ENCODE results near the gene IER3. TPM values are rescaled to one million over a fixed set of nuclear protein-coding genes. Genes with fewer than 3 reads are reported as not detected.

IER3 gene
- total and polyA plus RNA-seq, 2 of the 13 experiments (the other 11 are each of a cell fraction or from before 2014, with no cell fraction given) = 51.1 to 131 TPM

GRCh38 chr6:30781743-30782424 is 37.5 kb upstream of the IER3 start (continued):
- TF ChIP-seq FOXO4 (CRISPR knock-in tag; conservative IDR thresholded peaks at IDR 0.05) = no peak
- TF ChIP-seq ZNF225 (CRISPR knock-in tag; IDR thresholded peaks at IDR 0.05) = peak; percentile 40; the same call in 1 of the 2 replicates
- TF ChIP-seq PRDM10 (CRISPR knock-in tag; IDR thresholded peaks at IDR 0.05; ENCODE audit: low read depth) = peak; percentile 89
- 0 out of 2 replicates have a peak, but pooled peaks have one; percentile 19 for TF ChIP-seq ZNF780A (CRISPR knock-in tag; IDR thresholded peaks at IDR 0.05)
- TF ChIP-seq NRL (CRISPR knock-in tag; IDR thresholded peaks at IDR 0.05; ENCODE audit: borderline replicate concordance) = no peak
- TF ChIP-seq ATRX (CRISPR knock-in tag; IDR thresholded peaks at IDR 0.05; ENCODE audit: borderline replicate concordance) = no peak
- TF ChIP-seq RBM39 (IDR thresholded peaks at IDR 0.05; ENCODE audit: low read depth, low read length, poor library complexity, severe bottlenecking) = no peak
- TF ChIP-seq ZBTB7A (CRISPR knock-in tag; IDR thresholded peaks at IDR 0.05) = no peak; the same call in 1 of the 2 replicates
- TF ChIP-seq FOXK1 (CRISPR knock-in tag; IDR thresholded peaks at IDR 0.05; ENCODE audit: borderline replicate concordance, low read depth) = peak; percentile 98
- no peak for TF ChIP-seq ZNF276 (CRISPR knock-in tag; IDR thresholded peaks at IDR 0.05; ENCODE audit: low read depth)
- TF ChIP-seq ZFP82 (CRISPR knock-in tag; IDR thresholded peaks at IDR 0.05; ENCODE audit: borderline replicate concordance) = no peak; the same call in 1 of the 2 replicates
- TF ChIP-seq NR2C2 (CRISPR knock-in tag; IDR thresholded peaks at IDR 0.05; ENCODE audit: borderline replicate concordance) = peak; percentile 67; the same call in 1 of the 2 replicates
- TF ChIP-seq PHF21A (CRISPR knock-in tag; IDR thresholded peaks at IDR 0.05) = peak; percentile 91
- TF ChIP-seq ZNF552 (CRISPR knock-in tag; IDR thresholded peaks at IDR 0.05; ENCODE audit: borderline replicate concordance) = peak; percentile 93
- no peak for TF ChIP-seq ZFAT (CRISPR knock-in tag; conservative IDR thresholded peaks at IDR 0.05)
- 0 out of 2 replicates have a peak, but pooled peaks have one; percentile 61 for TF ChIP-seq RFXAP (CRISPR knock-in tag; IDR thresholded peaks at IDR 0.05; ENCODE audit: borderline replicate concordance)
- TF ChIP-seq IKZF4 (CRISPR knock-in tag; IDR thresholded peaks at IDR 0.05; ENCODE audit: borderline replicate concordance, low read depth, not compliant biosample characterization) = no peak
- no peak; the same call in 1 of the 2 replicates for TF ChIP-seq HIC2 (CRISPR knock-in tag; IDR thresholded peaks at IDR 0.05; ENCODE audit: low read depth)
- peak; percentile 60; the same call in 1 of the 2 replicates for TF ChIP-seq ZNF235 (CRISPR knock-in tag; IDR thresholded peaks at IDR 0.05; ENCODE audit: borderline replicate concordance)
